Measurements from ENCODE around the gene PABPN1. TPM values are rescaled to one million over a fixed set of nuclear protein-coding genes. Genes with fewer than 3 reads are reported as not detected.

Gene PABPN1
- total and polyA plus RNA-seq, 9 of the 15 experiments (the other 6 are each of a cell fraction or from before 2014, with no cell fraction given): 32.6 to 388 (median 178) TPM

GRCh38 chr14:23306412-23307145, 14.7 kb upstream of the PABPN1 start, which contains the start of gene BCL2L2 (continued):
- TF ChIP-seq FOXP4 (CRISPR knock-in tag; IDR thresholded peaks at IDR 0.05; ENCODE audit: borderline replicate concordance): no peak
- TF ChIP-seq ZNF589 (CRISPR knock-in tag; IDR thresholded peaks at IDR 0.05; ENCODE audit: low read depth): no peak
- TF ChIP-seq DEAF1 (CRISPR knock-in tag; IDR thresholded peaks at IDR 0.05): no peak
- no peak for TF ChIP-seq RFX1 (IDR thresholded peaks at IDR 0.05)
- peak; percentile 58; the same call in 1 of the 2 replicates for TF ChIP-seq THAP12 (CRISPR knock-in tag; IDR thresholded peaks at IDR 0.05)
- no peak for TF ChIP-seq ZFPM2 (CRISPR knock-in tag; IDR thresholded peaks at IDR 0.05)
- no peak for TF ChIP-seq CEBPB (tag; IDR thresholded peaks at IDR 0.05)
- peak; percentile 83 for TF ChIP-seq ETV1 (tag; conservative IDR thresholded peaks at IDR 0.05; ENCODE audit: low read depth)
- no peak for TF ChIP-seq CBX5 (IDR thresholded peaks at IDR 0.05; ENCODE audit: borderline replicate concordance, low read depth)
- peak in 1 of 2 experiments; percentile 85; a peak in 2 of 4 replicates for TF ChIP-seq ZNF639 (CRISPR knock-in tag; conservative IDR thresholded peaks at IDR 0.05 in 1 of 2, IDR thresholded peaks at IDR 0.05 in 1 of 2)
- TF ChIP-seq E4F1 (CRISPR knock-in tag; IDR thresholded peaks at IDR 0.05; ENCODE audit: borderline replicate concordance): no peak
- TF ChIP-seq MED1 (CRISPR knock-in tag; IDR thresholded peaks at IDR 0.05; ENCODE audit: borderline replicate concordance): no peak
- TF ChIP-seq NFYB (IDR thresholded peaks at IDR 0.05; ENCODE audit: extremely low read depth, insufficient read length): no peak
- no peak; the same call in 1 of the 2 replicates for TF ChIP-seq RNF2 (IDR thresholded peaks at IDR 0.05)
- TF ChIP-seq MXI1 (IDR thresholded peaks at IDR 0.05; ENCODE audit: low read depth, low read length): peak; percentile 53; the same call in 1 of the 2 replicates
- TF ChIP-seq ZNF232 (CRISPR knock-in tag; IDR thresholded peaks at IDR 0.05): no peak

All from K562 (cell line).